WTC11 (cell line): ENCODE data around the gene TMEM30B.

Source experiments
- ATF2 ChIP-seq: sonication (generic); formaldehyde crosslinking; IDR thresholded peaks from 2 replicates; pipeline ENCODE4 v1.8.1; 2022; ENCODE audit warnings: low read depth, missing genetic modification reagents, borderline replicate concordance
- ATF3 ChIP-seq: sonication (generic); formaldehyde crosslinking; conservative IDR thresholded peaks from 2 replicates; pipeline ENCODE4 v1.8.1; 2022; ENCODE audit warnings: mild to moderate bottlenecking, missing genetic modification reagents
- CTCF ChIP-seq: fragments of 200-600 bp; IDR thresholded peaks from 2 replicates; pipeline ENCODE4 v1.8.0; 2022; ENCODE audit warnings: antibody characterized with exemption
- ELF4 ChIP-seq: sonication (generic); formaldehyde crosslinking; IDR thresholded peaks from 2 replicates; pipeline ENCODE4 v1.8.1; 2022; ENCODE audit warnings: low read depth, mild to moderate bottlenecking, moderate library complexity, missing genetic modification reagents
- ESRRA ChIP-seq: sonication (generic); formaldehyde crosslinking; IDR thresholded peaks from 2 replicates; pipeline ENCODE4 v1.8.1; 2022; ENCODE audit warnings: mild to moderate bottlenecking, missing genetic modification reagents, borderline replicate concordance
- HMGXB4 ChIP-seq: sonication (generic); formaldehyde crosslinking; IDR thresholded peaks from 2 replicates; pipeline ENCODE4 v1.8.1; 2023; ENCODE audit warnings: mild to moderate bottlenecking, moderate library complexity, missing genetic modification reagents
- KAT7 ChIP-seq: sonication (generic); formaldehyde crosslinking; IDR thresholded peaks from 2 replicates; pipeline ENCODE4 v1.8.1; 2023; ENCODE audit warnings: missing genetic modification reagents, mild to moderate bottlenecking, borderline replicate concordance
- MAX ChIP-seq: sonication (generic); formaldehyde crosslinking; IDR thresholded peaks from 2 replicates; pipeline ENCODE4 v1.8.0; 2022; ENCODE audit warnings: mild to moderate bottlenecking, missing genetic modification reagents
- NFE2L1 ChIP-seq: sonication (generic); formaldehyde crosslinking; IDR thresholded peaks from 2 replicates; pipeline ENCODE4 v1.8.1; 2023; ENCODE audit warnings: missing genetic modification reagents
- USF2 ChIP-seq: sonication (generic); formaldehyde crosslinking; IDR thresholded peaks from 2 replicates; pipeline ENCODE4 v1.8.1; 2023; ENCODE audit warnings: mild to moderate bottlenecking, missing genetic modification reagents, moderate library complexity
- ZNF281 ChIP-seq: sonication (generic); formaldehyde crosslinking; IDR thresholded peaks from 2 replicates; pipeline ENCODE4 v1.8.0; 2023; ENCODE audit warnings: mild to moderate bottlenecking, missing genetic modification reagents
- ZNF396 ChIP-seq: fragments of 250-450 bp; sonication (Bioruptor Pico); IDR thresholded peaks from 2 replicates; pipeline ENCODE4 v1.8.0; 2021; ENCODE audit warnings: mild to moderate bottlenecking, moderate library complexity, borderline replicate concordance

- TF ChIP-seq CTCF (no peak), ESRRA (no peak), ELF4 (CRISPR knock-in tag) (no peak), MAX (no peak), KAT7 (CRISPR knock-in tag) (no peak), ZNF281 (CRISPR knock-in tag) (no peak), ZNF396 (CRISPR knock-in tag) (no peak), USF2 (CRISPR knock-in tag) (no peak), ATF3 (CRISPR knock-in tag) (no peak), HMGXB4 (CRISPR knock-in tag) (no peak), ATF2 (CRISPR knock-in tag) (no peak), NFE2L1 (no peak)
Observed at GRCh38 chr14:61315313-61315712, 34.2 kb upstream of the TMEM30B start.
